LNCaP clone FGC (cell line): ENCODE measurements around the gene LDB1.
A peak's percentile ranks its signal among the peaks of the same experiment; 100 is the strongest.

Source experiments
- DNase-seq: peaks from one replicate; pipeline ENCODE4 v3.0.0-alpha.2; 2011; ENCODE audit warnings: low read depth
- H3K4me3 ChIP-seq: 2 replicates; pipeline ENCODE4 v1.5.1; 2011; ENCODE audit warnings: mild to moderate bottlenecking, low read depth, low read length, control low read depth
- TF ChIP-seq, protein P1 (sequence below): IDR thresholded peaks from 2 replicates; pipeline ENCODE4 v1.5.1; 2012; ENCODE audit warnings: mild to moderate bottlenecking; ENCODE audit not compliant: control insufficient read depth, insufficient read depth; ENCODE audit errors: extremely low read depth

The LDB1 gene

DNA sequence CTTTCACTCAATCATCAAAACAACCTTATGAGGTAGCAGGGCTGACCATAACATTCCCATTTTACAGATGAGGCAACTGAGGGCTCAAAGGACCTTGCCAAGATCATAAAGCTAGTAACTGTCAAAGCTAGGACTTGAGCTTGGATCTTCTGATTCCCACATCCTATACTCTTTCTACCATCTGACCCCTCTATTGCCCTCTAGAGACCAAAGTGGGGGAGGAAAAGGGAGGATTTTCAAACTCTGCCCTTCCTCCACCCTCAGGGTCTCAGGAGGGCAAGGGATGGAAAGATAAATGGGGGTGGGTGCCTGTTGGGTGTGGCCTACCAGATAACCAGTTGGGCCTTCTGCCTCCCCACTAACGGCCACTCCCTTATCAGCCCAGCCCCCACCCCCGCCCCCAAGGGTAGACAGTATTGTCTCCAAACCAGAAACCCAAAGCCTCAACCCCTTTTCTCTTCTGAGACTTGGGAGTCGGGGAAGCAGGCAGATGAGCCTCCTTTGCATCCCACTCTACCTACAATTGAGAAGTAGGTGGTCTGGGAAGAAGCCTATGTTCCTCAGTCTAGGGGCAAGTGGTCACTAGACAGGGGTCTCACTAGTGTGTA, 7.9 kb downstream of the LDB1 start:
- DNase-seq, result no peak
- TF ChIP-seq, protein P1, sequence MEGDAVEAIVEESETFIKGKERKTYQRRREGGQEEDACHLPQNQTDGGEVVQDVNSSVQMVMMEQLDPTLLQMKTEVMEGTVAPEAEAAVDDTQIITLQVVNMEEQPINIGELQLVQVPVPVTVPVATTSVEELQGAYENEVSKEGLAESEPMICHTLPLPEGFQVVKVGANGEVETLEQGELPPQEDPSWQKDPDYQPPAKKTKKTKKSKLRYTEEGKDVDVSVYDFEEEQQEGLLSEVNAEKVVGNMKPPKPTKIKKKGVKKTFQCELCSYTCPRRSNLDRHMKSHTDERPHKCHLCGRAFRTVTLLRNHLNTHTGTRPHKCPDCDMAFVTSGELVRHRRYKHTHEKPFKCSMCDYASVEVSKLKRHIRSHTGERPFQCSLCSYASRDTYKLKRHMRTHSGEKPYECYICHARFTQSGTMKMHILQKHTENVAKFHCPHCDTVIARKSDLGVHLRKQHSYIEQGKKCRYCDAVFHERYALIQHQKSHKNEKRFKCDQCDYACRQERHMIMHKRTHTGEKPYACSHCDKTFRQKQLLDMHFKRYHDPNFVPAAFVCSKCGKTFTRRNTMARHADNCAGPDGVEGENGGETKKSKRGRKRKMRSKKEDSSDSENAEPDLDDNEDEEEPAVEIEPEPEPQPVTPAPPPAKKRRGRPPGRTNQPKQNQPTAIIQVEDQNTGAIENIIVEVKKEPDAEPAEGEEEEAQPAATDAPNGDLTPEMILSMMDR, result peak; percentile 3; the same call in 1 of the 2 replicates
- H3K4me3 ChIP-seq, result no peak overlapping the region

DNA sequence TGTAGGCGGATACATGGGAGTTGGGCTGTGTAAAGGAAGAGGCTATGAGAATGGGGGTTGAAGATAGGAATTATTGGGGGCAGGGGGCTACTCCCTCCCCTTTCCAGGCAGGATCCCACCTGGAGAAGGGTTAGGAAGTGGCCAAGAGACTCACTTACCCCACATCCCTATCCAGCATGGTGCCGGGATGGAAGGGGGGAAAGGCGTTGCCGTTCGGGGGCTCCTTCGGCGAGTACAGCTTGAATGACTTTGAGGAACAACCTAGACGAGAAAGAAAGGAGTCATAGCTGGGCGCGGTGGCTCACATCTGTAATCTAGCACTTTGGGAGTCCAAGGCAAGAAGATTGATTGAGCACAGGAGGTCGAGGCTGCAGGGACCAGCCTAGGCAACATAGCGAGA, 8.9 kb downstream of the LDB1 start:
- no peak overlapping the region for H3K4me3 ChIP-seq
- TF ChIP-seq, protein P1, result no peak
- DNase-seq, result no peak

- TF ChIP-seq, protein P1, result no peak
- H3K4me3 ChIP-seq, result no peak overlapping the region
- DNase-seq, result no peak
Measured at GRCh38 chr10:102109166-102110116, 10.7 kb downstream of the LDB1 start.

DNA sequence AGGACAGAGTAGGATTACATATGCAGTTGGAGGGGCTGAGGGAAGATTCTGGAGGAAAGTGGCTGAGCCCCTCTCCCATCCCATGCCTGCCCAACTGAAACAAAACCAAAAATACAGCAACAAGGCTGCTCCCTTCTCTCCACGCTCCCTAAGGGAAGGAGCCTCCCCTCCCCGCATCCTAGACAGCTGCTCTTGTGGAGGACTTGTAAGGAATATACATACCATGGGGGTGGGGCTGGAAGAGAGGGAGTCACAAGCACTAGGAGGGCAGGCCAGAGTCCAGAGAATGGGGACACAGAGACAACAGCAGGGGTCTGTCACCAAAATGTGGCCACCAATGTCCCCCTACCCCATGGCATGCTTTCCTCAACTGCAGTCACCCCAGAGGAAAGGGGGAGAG, 13.2 kb downstream of the LDB1 start:
- H3K4me3 ChIP-seq, result no peak overlapping the region
- TF ChIP-seq, protein P1, result no peak
- no peak for DNase-seq

- H3K4me3 ChIP-seq, result no peak overlapping the region
- TF ChIP-seq, protein P1, result no peak
- DNase-seq, result no peak
Measured at GRCh38 chr10:102102421-102102820, 17.7 kb downstream of the LDB1 start.

- TF ChIP-seq, protein P1, result peak; percentile 32
- DNase-seq, result no peak
Measured at GRCh38 chr10:102101152-102101551, 19.0 kb downstream of the LDB1 start.

GRCh38 chr10:102096449-102096848, 23.7 kb downstream of the LDB1 start:
- H3K4me3 ChIP-seq, result no peak overlapping the region
- TF ChIP-seq, protein P1, result no peak
- DNase-seq, result no peak

More at GRCh38 chr10:102101152-102101551, 19.0 kb downstream of the LDB1 start:
- no peak overlapping the region for H3K4me3 ChIP-seq
